GM11168 (cell line): Measurements from ENCODE around the gene UAP1L1.

ENCODE experiments used
- in situ Hi-C: fragments of 300-500 bp; cut with MboI; formaldehyde crosslinking; loops from one replicate; pipeline ENCODE4 v1.12.0; 2022; ENCODE audit warnings: low sequenced_read_pairs; ENCODE audit not compliant: unreplicated experiment

Gene UAP1L1

DNA sequence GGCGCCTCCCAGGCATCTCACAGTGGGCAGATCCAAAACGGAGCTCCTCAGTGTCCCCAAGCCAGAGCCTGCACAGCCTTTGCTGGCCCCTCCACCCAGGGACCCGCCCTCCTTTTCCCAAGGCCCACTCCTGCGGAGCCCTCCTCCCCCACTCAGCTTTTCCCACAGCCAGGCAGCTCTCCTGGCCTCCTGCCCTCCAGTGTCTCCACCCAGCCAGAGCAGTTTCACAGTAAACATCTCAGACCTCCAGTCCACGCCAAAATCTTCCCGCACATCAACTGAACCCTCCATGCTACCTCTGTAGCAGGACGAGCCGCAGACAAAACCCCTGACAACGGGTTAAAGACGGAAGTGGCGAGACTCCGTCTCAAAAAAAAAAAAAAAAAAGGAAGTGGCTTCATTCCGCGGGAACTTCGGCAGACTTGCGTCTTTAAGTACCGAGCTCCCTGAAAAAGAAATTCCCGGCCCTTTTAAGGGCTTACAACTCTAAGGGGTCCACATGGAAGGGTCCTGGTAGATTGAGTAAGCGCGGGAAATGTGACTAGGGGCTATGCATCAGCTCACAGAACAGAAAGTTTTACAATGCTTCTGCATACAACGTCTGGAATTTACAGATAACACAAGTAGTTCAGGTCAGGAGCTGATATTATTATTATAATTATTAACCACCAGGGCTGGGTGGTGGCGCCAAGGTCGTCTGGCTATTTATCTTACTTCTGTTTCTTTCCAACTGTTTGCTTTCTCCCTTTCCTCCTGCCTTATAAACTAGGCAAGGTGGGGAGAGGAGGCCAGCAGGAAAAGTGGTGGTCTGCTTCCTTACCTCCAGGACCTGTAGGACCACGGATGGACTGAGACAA, 50.2 kb downstream of the UAP1L1 start:
- in situ Hi-C loops = no loop called here

DNA sequence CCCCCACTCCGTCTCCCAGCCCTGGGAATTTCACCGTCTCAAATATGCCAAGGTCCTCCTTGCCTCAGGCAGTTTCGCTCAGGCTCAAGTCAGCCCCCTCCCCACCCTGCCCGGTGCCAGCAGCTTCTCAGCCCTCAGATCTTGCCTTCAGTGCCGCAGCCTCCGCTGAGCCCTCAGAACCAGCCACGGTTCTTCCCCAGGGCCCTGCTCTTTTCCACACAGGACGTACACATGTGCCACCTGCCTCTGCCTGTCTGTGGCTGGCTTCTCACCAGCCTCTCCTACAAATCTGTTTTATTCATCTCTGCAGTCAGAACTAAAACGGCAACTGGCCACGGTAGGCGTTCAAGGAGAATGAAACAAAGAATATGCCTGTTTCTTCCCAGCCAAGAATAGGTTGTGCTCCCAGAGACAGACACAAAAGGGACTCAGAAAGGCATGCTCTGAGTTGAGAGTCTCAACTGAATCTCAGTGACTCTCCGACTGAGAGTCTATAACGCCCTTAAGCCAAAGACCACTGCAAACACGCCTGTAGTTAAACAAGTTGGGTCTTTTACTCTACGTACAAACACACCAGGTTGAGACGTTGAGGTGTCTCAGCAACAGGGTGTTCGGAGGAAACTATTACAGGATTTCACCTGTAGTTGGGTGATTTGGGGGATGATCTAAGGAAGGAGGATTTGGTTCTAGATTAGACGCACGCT, 51.0 kb downstream of the UAP1L1 start:
- in situ Hi-C loops = no loop called here

DNA sequence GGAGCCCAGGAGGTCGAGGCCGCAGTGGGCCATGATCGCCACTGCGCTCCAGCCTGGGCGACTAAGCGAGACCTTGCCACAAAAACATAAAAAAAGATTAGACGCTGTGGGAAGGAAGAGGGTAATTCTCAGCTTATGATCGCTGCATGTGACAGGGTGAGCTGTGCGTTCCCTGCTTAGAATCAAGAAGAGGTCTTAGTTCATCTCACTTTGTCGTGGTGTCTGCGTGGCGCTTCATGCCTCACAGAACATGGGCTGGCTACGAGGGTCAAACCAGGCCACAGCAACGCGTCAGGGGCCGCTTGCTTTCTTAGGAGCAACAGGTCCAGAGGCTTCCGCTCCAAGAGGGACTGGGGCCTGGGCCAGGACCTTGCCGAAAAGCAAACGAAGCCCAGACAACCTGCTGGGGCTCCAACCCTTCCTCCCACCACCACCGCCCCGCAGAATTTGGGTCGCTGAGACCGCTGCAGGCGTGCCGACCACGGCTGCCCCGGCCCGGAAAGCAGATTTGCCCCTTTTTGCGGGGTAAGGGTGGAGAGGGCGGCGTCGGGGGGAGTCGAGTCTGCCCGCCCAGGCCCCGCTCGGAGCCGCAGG, 51.6 kb downstream of the UAP1L1 start:
- in situ Hi-C loops = no loop called here

DNA sequence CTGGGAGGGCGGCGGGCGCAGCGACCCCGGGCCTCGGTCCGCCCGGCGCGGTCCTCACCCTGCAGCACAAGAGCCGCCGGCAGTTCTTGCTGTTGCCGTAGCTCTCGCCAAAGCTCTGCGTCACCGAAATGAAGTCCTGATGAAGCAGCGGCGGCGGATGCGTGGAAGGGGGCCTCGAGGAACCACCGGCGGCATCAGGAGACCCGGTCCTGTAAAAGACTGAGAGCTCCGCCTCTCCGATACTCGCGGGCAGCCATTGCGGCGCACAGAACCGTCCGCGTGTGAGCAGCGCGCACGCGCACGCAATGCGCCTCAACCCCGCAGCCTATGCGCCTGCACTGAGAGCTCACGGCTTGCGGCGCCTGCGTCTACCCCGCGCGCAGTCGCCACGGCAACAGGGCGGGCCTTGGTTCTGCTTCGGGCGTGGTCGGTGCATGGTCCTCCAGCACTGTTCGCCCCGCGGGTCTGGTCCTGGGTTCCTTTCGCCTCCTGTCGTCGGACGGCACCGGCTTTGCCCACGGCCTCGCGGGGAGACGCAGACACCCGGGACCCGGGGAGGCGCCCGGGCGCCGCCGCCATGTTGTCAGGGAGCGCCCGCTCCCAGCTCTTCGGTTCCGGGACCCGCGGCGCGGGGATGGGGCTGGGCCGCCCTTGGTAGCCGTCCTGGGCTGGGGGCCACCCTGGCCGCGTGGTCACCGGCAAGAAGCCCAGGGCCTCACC, 52.3 kb downstream of the UAP1L1 start:
- in situ Hi-C loops = no loop called here

DNA sequence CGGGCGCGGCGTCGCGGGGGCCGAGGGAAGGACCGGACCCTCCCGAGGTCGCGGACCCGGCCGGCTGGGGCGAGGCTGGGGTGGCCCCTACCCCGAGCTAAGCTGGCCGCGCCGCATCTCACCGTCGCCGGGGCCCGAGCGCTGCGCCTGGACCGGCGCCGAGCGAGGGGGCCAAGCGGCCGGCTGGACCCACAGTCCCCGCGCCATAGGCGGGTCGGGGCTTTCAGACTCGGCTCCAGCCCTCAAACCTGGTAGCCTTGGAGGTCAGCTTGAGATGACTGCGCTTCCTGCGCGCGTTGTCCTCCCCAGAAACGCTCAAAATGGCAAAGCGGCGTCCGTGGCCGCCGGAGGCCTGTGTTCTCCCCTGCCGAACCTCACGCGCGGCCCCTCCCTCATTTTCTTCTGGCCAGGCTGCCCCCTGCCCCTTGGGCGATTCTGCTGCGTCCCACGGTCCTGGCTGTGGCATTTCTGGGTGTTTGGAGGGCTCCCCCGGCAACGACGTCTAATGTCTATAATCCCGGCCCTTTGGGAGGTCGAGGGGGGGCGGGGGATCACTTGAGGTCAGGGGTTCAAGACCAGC, 52.9 kb downstream of the UAP1L1 start:
- in situ Hi-C loops = no loop called here
